K562 (cell line): ENCODE measurements around the gene TXNRD2. TPM values are rescaled to one million over a fixed set of nuclear protein-coding genes. Genes with fewer than 3 reads are reported as not detected.

Experiments
- COPS2 ChIP-seq: fragments of 450-650 bp; conservative IDR thresholded peaks from 2 replicates; pipeline ENCODE4 v1.6.1; 2016; ENCODE audit warnings: mild to moderate bottlenecking, moderate library complexity
- E2F4 ChIP-seq: sonication (generic); formaldehyde crosslinking; IDR thresholded peaks from 2 replicates; pipeline ENCODE4 v1.8.0; 2022; ENCODE audit warnings: mild to moderate bottlenecking, low read depth, missing genetic modification reagents
- HCFC1 ChIP-seq: IDR thresholded peaks from 2 replicates; pipeline ENCODE4 v1.6.1; 2012; ENCODE audit warnings: low read depth, low read length, improper control_type of control experiment
- HDAC2 ChIP-seq: fragments of 450-650 bp; IDR thresholded peaks from 2 replicates; pipeline ENCODE4 v1.6.1; 2016; ENCODE audit warnings: mild to moderate bottlenecking
- SAFB2 ChIP-seq: fragments of 200-400 bp; formaldehyde crosslinking; IDR thresholded peaks from 2 replicates; pipeline ENCODE4 v1.6.1; 2018; ENCODE audit warnings: borderline replicate concordance, low read length, low read depth, moderate library complexity; ENCODE audit not compliant: severe bottlenecking
- SMAD2 ChIP-seq: fragments of 150-350 bp; IDR thresholded peaks from 2 replicates; pipeline ENCODE4 v1.6.1; 2014; ENCODE audit warnings: low read depth, mild to moderate bottlenecking, low read length
- TBL1XR1 ChIP-seq, 2 experiments: IDR thresholded peaks; 2 replicates each; pipeline ENCODE4 v1.6.1; 2012; ENCODE audit warnings: improper control_type of control experiment in 2 of 2, low read length in 2 of 2, mild to moderate bottlenecking in 1 of 2
- TCF3 ChIP-seq: sonication (generic); formaldehyde crosslinking; IDR thresholded peaks from 2 replicates; pipeline ENCODE4 v1.4.0; 2020; ENCODE audit warnings: mild to moderate bottlenecking, missing genetic modification reagents
- ZBTB40 ChIP-seq, 2 experiments: fragments of 450-650 bp in 1 of 2; sonication (generic) in 1 of 2; formaldehyde crosslinking in 1 of 2; IDR thresholded peaks; 2 replicates each; pipeline versions ENCODE4 v1.7.1 to v1.9.0; 2016 to 2022; ENCODE audit warnings: inconsistent platforms in 1 of 2, mild to moderate bottlenecking in 1 of 2, missing genetic modification reagents in 1 of 2
- ZFP30 ChIP-seq: fragments of 250-450 bp; sonication (Bioruptor Pico); IDR thresholded peaks from 2 replicates; pipeline ENCODE4 v1.8.0; 2022; ENCODE audit warnings: moderate library complexity, mild to moderate bottlenecking, inconsistent platforms, borderline replicate concordance
- ZNF165 ChIP-seq: fragments of 250-450 bp; sonication (Bioruptor Pico); IDR thresholded peaks from 2 replicates; pipeline ENCODE4 v1.4.0; 2020; ENCODE audit warnings: borderline replicate concordance
- ZNF184 ChIP-seq: sonication (generic); formaldehyde crosslinking; IDR thresholded peaks from 2 replicates; pipeline ENCODE4 v1.5.0; 2020; ENCODE audit warnings: missing genetic modification reagents
- ZNF217 ChIP-seq: sonication (generic); formaldehyde crosslinking; IDR thresholded peaks from 2 replicates; pipeline ENCODE4 v1.8.0; 2022; ENCODE audit warnings: mild to moderate bottlenecking, missing genetic modification reagents
- ZNF224 ChIP-seq: sonication (generic); formaldehyde crosslinking; IDR thresholded peaks from 2 replicates; pipeline ENCODE4 v1.8.0; 2022; ENCODE audit warnings: mild to moderate bottlenecking, missing genetic modification reagents
- ZNF766 ChIP-seq: fragments of 200-800 bp; sonication (Bioruptor generic); conservative IDR thresholded peaks from 2 replicates; pipeline ENCODE4 v1.6.1; 2016; ENCODE audit warnings: missing genetic modification characterization, missing compliant biosample characterization
- polyA plus RNA-seq, 8 experiments: library from polyadenylated mRNA; depleted of rRNA in 4 of 8; stranded (reverse) in 5 of 8; unstranded in 3 of 8; fragments of >200 nt; fragmentation: Nextera tagmentation in 2 of 8; fragmentation: Illumina TruSeq in 1 of 8; extraction: Ambion mirVana in 2 of 8; extraction: Trizol in 1 of 8; gene quantifications; 2 replicates each; pipeline versions ENCODE4 v1.2.1 to v1.2.3, GENCODE V29; 2011 to 2014; ENCODE audit warnings: inconsistent platforms in 1 of 8, missing spikeins in 1 of 8
- total RNA-seq, 7 experiments: library from RNA; depleted of rRNA in 6 of 7; stranded (reverse); fragments of >200 nt in 6 of 7; fragmentation: Illumina TruSeq in 2 of 7; extraction: Trizol in 2 of 7; gene quantifications; 2 replicates each; pipeline versions ENCODE4 v1.2.1 to v1.2.3, GENCODE V29; 2011 to 2021; ENCODE audit warnings: low replicate concordance in 1 of 7

Gene TXNRD2
- total and polyA plus RNA-seq, 9 of the 15 experiments (the other 6 are each of a cell fraction or from before 2014, with no cell fraction given): 3.3 to 80.2 (median 49.4) TPM

- TF ChIP-seq ZBTB40 (IDR thresholded peaks at IDR 0.05) (no peak), ZBTB40 (CRISPR knock-in tag; IDR thresholded peaks at IDR 0.05) (peak; percentile 41), E2F4 (no peak), TCF3 (CRISPR knock-in tag) (no peak), SMAD2 (no peak), SAFB2 (no peak), HCFC1 (0 out of 2 replicates have a peak, but pooled peaks have one; percentile 18), HDAC2 (no peak), ZNF165 (CRISPR knock-in tag) (no peak), TBL1XR1 (IDR thresholded peaks at IDR 0.05; ENCODE audit: low read length in 2 of 2) (0 out of 4 replicates have a peak, but pooled peaks of 1 of the 2 experiments have one; percentile 25), COPS2 (no peak), ZNF184 (CRISPR knock-in tag) (peak; percentile 18; the same call in 1 of the 2 replicates), ZNF217 (CRISPR knock-in tag) (no peak), ZNF224 (no peak), ZFP30 (CRISPR knock-in tag) (no peak), ZNF766 (CRISPR knock-in tag) (no peak)
Observed at GRCh38 chr22:19984851-19985811, 43.5 kb upstream of the TXNRD2 start (continued).
